OCI-LY3 (cell line): ENCODE measurements around the gene GATM.

ENCODE experiments used
- EZH2phosphoT487 ChIP-seq: fragments of 200-600 bp; shearing (Covaris generic); IDR thresholded peaks from 2 replicates; pipeline ENCODE4 v1.6.1; 2018; ENCODE audit warnings: antibody characterized with exemption, mixed run types, low read depth
- TF ChIP-seq, protein P1 (sequence below): fragments of 200-600, 300-600 bp; sonication (generic); IDR thresholded peaks from 2 replicates; pipeline ENCODE4 v1.5.1; 2014; ENCODE audit warnings: antibody characterized with exemption, low read length, low read depth

DNA sequence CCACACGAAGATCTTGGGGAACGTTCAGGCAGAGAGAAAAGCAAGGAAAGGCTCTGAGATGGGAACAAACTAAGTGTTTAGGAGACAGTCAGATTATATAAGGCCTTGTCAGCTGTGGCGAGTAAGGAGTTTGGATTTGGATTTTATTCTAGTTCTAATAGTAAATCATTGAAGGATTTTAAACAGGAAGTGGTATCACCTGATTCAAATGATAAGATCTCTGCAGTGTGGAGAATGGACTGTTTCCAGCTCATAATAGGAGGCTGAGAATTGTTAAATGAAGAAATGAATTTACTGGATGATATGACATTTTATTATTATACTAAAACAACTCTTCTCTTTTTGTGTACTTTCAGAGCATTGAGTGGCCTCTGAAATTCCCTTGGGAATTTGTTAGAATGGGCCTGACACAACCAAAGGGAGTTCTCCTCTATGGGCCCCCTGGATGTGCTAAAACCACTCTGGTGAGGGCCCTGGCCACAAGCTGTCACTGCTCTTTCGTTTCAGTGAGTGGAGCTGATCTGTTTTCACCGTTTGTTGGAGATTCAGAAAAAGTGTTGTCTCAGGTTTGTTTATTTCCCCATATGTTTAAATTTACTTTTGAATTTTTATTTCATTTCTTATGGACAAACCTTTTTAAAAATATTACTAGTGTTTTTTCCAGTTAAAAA is 36.0 kb upstream of the GATM start:
- TF ChIP-seq EZH2phosphoT487: no peak
- TF ChIP-seq, protein P1, sequence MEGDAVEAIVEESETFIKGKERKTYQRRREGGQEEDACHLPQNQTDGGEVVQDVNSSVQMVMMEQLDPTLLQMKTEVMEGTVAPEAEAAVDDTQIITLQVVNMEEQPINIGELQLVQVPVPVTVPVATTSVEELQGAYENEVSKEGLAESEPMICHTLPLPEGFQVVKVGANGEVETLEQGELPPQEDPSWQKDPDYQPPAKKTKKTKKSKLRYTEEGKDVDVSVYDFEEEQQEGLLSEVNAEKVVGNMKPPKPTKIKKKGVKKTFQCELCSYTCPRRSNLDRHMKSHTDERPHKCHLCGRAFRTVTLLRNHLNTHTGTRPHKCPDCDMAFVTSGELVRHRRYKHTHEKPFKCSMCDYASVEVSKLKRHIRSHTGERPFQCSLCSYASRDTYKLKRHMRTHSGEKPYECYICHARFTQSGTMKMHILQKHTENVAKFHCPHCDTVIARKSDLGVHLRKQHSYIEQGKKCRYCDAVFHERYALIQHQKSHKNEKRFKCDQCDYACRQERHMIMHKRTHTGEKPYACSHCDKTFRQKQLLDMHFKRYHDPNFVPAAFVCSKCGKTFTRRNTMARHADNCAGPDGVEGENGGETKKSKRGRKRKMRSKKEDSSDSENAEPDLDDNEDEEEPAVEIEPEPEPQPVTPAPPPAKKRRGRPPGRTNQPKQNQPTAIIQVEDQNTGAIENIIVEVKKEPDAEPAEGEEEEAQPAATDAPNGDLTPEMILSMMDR: no peak
